ENCODE data around the gene ILF3. TPM values are rescaled to one million over a fixed set of nuclear protein-coding genes. Genes with fewer than 3 reads are reported as not detected.

Gene ILF3
- total and polyA plus RNA-seq, 10 of the 15 experiments (the other 5 are each of a cell fraction or from before 2014, with no cell fraction given), result 28.1 to 383 (median 176) TPM

- FAIRE-seq (no peak), ATAC-seq (no peak), DNase-seq (ENCODE audit: low read depth, low spot score) (no peak)
- SMC1A ChIA-PET (ENCODE audit: uncharacterized antibody, unreplicated experiment), result no interaction called here
- H3K79me2 ChIP-seq (ENCODE audit: control insufficient read depth, insufficient read depth, low read length), result no peaks in the 10 kb centered on the region
- H3K4me1 ChIP-seq (ENCODE audit: control insufficient read depth, insufficient read depth, low read length), result no peaks in the 10 kb centered on the region
- no peak overlapping the region for H3K9ac ChIP-seq (ENCODE audit: control insufficient read depth, insufficient read depth, low read length)
- H3K9me3 ChIP-seq (replicated peaks; ENCODE audit: control insufficient read depth, insufficient read depth, low read length), result no peaks in the 10 kb centered on the region
- 92% methylated on average over 8 of the region's 10 CpGs for WGBS (ENCODE audit: insufficient coverage, insufficient replicate concordance, low lambda C conversion rate, missing lambda C conversion rate)
- intact Hi-C loops (cut with micrococcal nuclease; ENCODE audit: unreplicated experiment) (no loop called here), in situ Hi-C loops (cut with MboI) (no loop called here)
- no TSS peak for BruUV-seq (replicated peaks)
- H3K27ac ChIP-seq (ENCODE audit: control insufficient read depth, insufficient read depth), result no peak overlapping the region
- TF ChIP-seq GATAD2B (conservative IDR thresholded peaks at IDR 0.05; ENCODE audit: low read depth) (no peak), IKZF2 (IDR thresholded peaks at IDR 0.05) (no peak), MTA3 (IDR thresholded peaks at IDR 0.05; ENCODE audit: borderline replicate concordance, low read length) (no peak), NFYB (IDR thresholded peaks at IDR 0.05; ENCODE audit: insufficient read depth, low read depth, low read length) (no peak), TBL1XR1 (IDR thresholded peaks at IDR 0.05; ENCODE audit: low read depth, low read length) (no peak)
- H2AFZ ChIP-seq (ENCODE audit: control insufficient read depth, low read depth, low read length), result no peak overlapping the region
- H4K20me1 ChIP-seq (ENCODE audit: control insufficient read depth, insufficient read depth), result no peaks in the 10 kb centered on the region
- peaks cover 0 to 5% of the 10 kb centered on the region in 2 experiments; a peak in 2 of 4 replicates for H3K36me3 ChIP-seq (ENCODE audit: control insufficient read depth in 2 of 2, insufficient read depth in 2 of 2, low read length in 1 of 2)
- CTCF ChIA-PET, result no interaction called here
- RAD21 ChIA-PET (ENCODE audit: unreplicated experiment), result no interaction called here
- H3K4me3 ChIP-seq, result no peak overlapping the region
- POLR2A ChIA-PET, result no interaction called here
- no peaks in the 10 kb centered on the region for H3K27me3 ChIP-seq (replicated peaks in 1 of 2; ENCODE audit: control insufficient read depth in 2 of 2, insufficient read depth in 2 of 2, low read length in 1 of 2)
- no peak overlapping the region for H3K4me2 ChIP-seq (ENCODE audit: control insufficient read depth, insufficient read depth)
Observed at GRCh38 chr19:10625762-10626138, 28.4 kb upstream of the ILF3 start.

GRCh38 chr19:10631874-10632273 lies 22.3 kb upstream of the ILF3 start:
- DNase-seq (ENCODE audit: low read depth, low spot score) (no peak), FAIRE-seq (no peak), ATAC-seq (no peak)
- ChIA-PET CTCF (no interaction called here), POLR2A (no interaction called here), RAD21 (ENCODE audit: unreplicated experiment) (no interaction called here), SMC1A (ENCODE audit: uncharacterized antibody, unreplicated experiment) (no interaction called here)
- Histone ChIP-seq H3K79me2 (ENCODE audit: control insufficient read depth, insufficient read depth, low read length) (no peaks in the 10 kb centered on the region), H3K27me3 (replicated peaks in 1 of 2; ENCODE audit: control insufficient read depth in 2 of 2, insufficient read depth in 2 of 2, low read length in 1 of 2) (no peaks in the 10 kb centered on the region), H2AFZ (ENCODE audit: control insufficient read depth, low read depth, low read length) (no peak overlapping the region), H3K4me2 (ENCODE audit: control insufficient read depth, insufficient read depth) (no peak overlapping the region), H4K20me1 (ENCODE audit: control insufficient read depth, insufficient read depth) (no peaks in the 10 kb centered on the region), H3K4me1 (ENCODE audit: control insufficient read depth, insufficient read depth, low read length) (no peaks in the 10 kb centered on the region), H3K27ac (ENCODE audit: control insufficient read depth, insufficient read depth) (no peak overlapping the region), H3K4me3 (no peak overlapping the region), H3K9me3 (replicated peaks; ENCODE audit: control insufficient read depth, insufficient read depth, low read length) (no peaks in the 10 kb centered on the region), H3K9ac (ENCODE audit: control insufficient read depth, insufficient read depth, low read length) (no peak overlapping the region), H3K36me3 (ENCODE audit: control insufficient read depth in 2 of 2, insufficient read depth in 2 of 2, low read length in 1 of 2) (peaks cover 9 to 26% of the 10 kb centered on the region in 2 experiments; a peak in 3 of 4 replicates)
- WGBS (ENCODE audit: insufficient coverage, insufficient replicate concordance, low lambda C conversion rate, missing lambda C conversion rate), result 86% methylated on average over 14 of the region's 14 CpGs
- no TSS peak for BruUV-seq (replicated peaks)
- in situ Hi-C loops (cut with MboI) (no loop called here), intact Hi-C loops (cut with micrococcal nuclease; ENCODE audit: unreplicated experiment) (no loop called here)
- no peak for TF ChIP-seq GATAD2B (conservative IDR thresholded peaks at IDR 0.05; ENCODE audit: low read depth)
- no peak for TF ChIP-seq SMAD5 (IDR thresholded peaks at IDR 0.05; ENCODE audit: low read depth)
- no peak for TF ChIP-seq ZBTB4 (CRISPR knock-in tag; IDR thresholded peaks at IDR 0.05)
- no peak for TF ChIP-seq GABPA (IDR thresholded peaks at IDR 0.05; ENCODE audit: low read depth)
- TF ChIP-seq SPI1 (IDR thresholded peaks at IDR 0.05; ENCODE audit: borderline replicate concordance, insufficient read depth, low read depth, low read length), result no peak
- no peak for TF ChIP-seq ESRRA (IDR thresholded peaks at IDR 0.05; ENCODE audit: low read length)
- TF ChIP-seq MAX (IDR thresholded peaks at IDR 0.05; ENCODE audit: low read depth, low read length), result no peak
- TF ChIP-seq NFIC (IDR thresholded peaks at IDR 0.05; ENCODE audit: low read depth, low read length), result no peak
- TF ChIP-seq NBN (IDR thresholded peaks at IDR 0.05), result no peak
- no peak for TF ChIP-seq IRF5 (IDR thresholded peaks at IDR 0.05; ENCODE audit: borderline replicate concordance)
